Nephron (organoid): ENCODE data around the gene MAST2.

ENCODE experiments used
- H3K27ac Mint-ChIP-seq, 3 experiments: 2 replicates each; pipeline ENCODE4 v1.8.0; 2020; ENCODE audit warnings: mixed read lengths in 3 of 3, mild to moderate bottlenecking in 2 of 3, moderate library complexity in 1 of 3
- H3K27me3 Mint-ChIP-seq: 2 replicates; pipeline ENCODE4 v1.8.0; 2021; ENCODE audit warnings: low read depth, mild to moderate bottlenecking, moderate library complexity, mixed read lengths
- H3K36me3 Mint-ChIP-seq: 2 replicates; pipeline ENCODE4 v1.8.0; 2020; ENCODE audit warnings: low read depth, mixed read lengths
- H3K4me1 Mint-ChIP-seq: 2 replicates; pipeline ENCODE4 v1.8.0; 2020; ENCODE audit warnings: mixed read lengths
- H3K4me3 Mint-ChIP-seq, 3 experiments: 2 replicates each; pipeline ENCODE4 v1.8.0; 2020; ENCODE audit warnings: mild to moderate bottlenecking in 3 of 3, mixed read lengths in 3 of 3, moderate library complexity in 2 of 3
- H3K9me3 Mint-ChIP-seq: 2 replicates; pipeline ENCODE4 v1.8.0; 2020; ENCODE audit warnings: mixed read lengths
- CTCF ChIP-seq, 3 experiments: fragments of 200-600 bp; sonication (generic); IDR thresholded peaks; one replicate each; pipeline ENCODE4 v1.5.0; 2021; ENCODE audit warnings: antibody characterized with exemption in 3 of 3; ENCODE audit not compliant: unreplicated experiment in 3 of 3

Gene MAST2

DNA sequence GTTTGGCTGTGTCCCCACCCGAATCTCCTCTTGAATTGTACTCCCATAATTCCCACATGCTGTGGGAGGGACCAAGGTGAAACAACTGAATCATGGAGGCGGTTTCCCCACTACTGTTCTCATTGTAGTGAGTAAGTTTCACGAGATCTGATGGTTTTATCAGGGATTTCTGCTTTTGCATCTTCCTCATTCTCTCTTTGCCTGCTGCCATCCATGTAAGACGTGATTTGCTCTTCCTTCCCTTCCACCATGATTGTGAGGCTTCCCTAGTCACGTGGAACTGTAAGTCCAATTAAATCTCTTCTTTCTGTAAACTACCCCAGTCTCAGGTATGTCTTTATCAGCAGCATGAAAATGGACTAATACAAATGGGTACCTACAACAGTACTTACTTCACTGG is 255.5 kb downstream of the MAST2 start:
- Mint-ChIP-seq H3K9me3 (peaks cover 2% of the 10 kb centered on the region), H3K4me1 (no peaks in the 10 kb centered on the region), H3K27me3 (no peaks in the 10 kb centered on the region), H3K4me3 (no peak overlapping the region), H3K36me3 (peaks cover 83% of the 10 kb centered on the region), H3K27ac (no peak overlapping the region)
- TF ChIP-seq CTCF (IDR thresholded peaks at IDR 0.05; ENCODE audit: unreplicated experiment in 3 of 3), result no peak

- Mint-ChIP-seq H3K9me3 (peaks cover 2% of the 10 kb centered on the region), H3K4me1 (no peaks in the 10 kb centered on the region), H3K27ac (peak overlapping the region in 1 of 3 experiments; percentile 77), H3K4me3 (no peak overlapping the region), H3K27me3 (no peaks in the 10 kb centered on the region), H3K36me3 (peaks cover 72% of the 10 kb centered on the region)
- no peak for TF ChIP-seq CTCF (IDR thresholded peaks at IDR 0.05; ENCODE audit: unreplicated experiment in 3 of 3)
These were observed 257.7 kb downstream of the MAST2 start for GRCh38 chr1:46061146-46061545.

DNA sequence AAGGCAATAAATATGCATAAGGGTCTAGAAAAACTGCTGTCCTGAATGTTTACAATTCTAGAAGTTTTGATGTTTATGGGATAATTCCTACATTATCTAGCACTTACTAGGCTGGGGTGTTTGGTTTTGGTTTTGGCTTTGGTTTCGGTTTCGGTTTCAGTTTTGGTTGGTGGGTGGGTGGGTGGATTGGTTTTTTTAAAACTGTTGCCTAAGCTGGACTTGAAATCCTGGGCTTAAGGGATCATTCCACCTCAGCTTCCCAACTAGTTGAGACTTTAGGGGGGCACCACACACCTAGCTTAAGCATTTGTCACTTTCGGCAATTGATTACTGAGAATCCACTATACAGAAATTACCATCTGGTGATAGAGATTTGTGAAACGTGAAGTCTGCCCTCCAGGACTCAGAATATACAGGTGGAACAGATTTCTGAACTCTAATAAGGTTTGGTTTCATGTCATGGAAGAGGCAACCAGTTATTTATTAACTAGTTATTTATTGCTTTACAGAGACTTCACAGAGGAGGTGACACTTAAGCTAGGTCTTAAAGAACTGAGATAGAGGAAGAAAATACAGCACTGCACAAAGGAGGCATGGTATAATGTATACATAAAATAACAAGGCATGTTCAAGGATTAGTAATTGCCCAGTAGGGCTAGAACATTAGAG is 259.4 kb downstream of the MAST2 start:
- Mint-ChIP-seq H3K9me3 (peaks cover 2% of the 10 kb centered on the region), H3K27ac (peak overlapping the region in 2 of 3 experiments; percentile 3 to 84), H3K4me1 (no peaks in the 10 kb centered on the region), H3K4me3 (no peak overlapping the region), H3K27me3 (no peaks in the 10 kb centered on the region), H3K36me3 (peaks cover 60% of the 10 kb centered on the region)
- TF ChIP-seq CTCF (IDR thresholded peaks at IDR 0.05; ENCODE audit: unreplicated experiment in 3 of 3), result no peak

GRCh38 chr1:46064708-46065107 is 261.3 kb downstream of the MAST2 start:
- H3K4me3 Mint-ChIP-seq, result no peak overlapping the region
- no peak overlapping the region for H3K27ac Mint-ChIP-seq
- no peaks in the 10 kb centered on the region for H3K27me3 Mint-ChIP-seq
- no peak for TF ChIP-seq CTCF (IDR thresholded peaks at IDR 0.05; ENCODE audit: unreplicated experiment in 3 of 3)
- H3K36me3 Mint-ChIP-seq, result peaks cover 44% of the 10 kb centered on the region
- no peaks in the 10 kb centered on the region for H3K9me3 Mint-ChIP-seq
- no peaks in the 10 kb centered on the region for H3K4me1 Mint-ChIP-seq

- Mint-ChIP-seq H3K36me3 (peaks cover 40% of the 10 kb centered on the region), H3K4me3 (no peak overlapping the region), H3K27me3 (no peaks in the 10 kb centered on the region), H3K4me1 (no peaks in the 10 kb centered on the region), H3K27ac (peak overlapping the region in 2 of 3 experiments; percentile 19 to 80), H3K9me3 (no peaks in the 10 kb centered on the region)
- TF ChIP-seq CTCF (IDR thresholded peaks at IDR 0.05; ENCODE audit: unreplicated experiment in 3 of 3), result no peak
These were observed 262.0 kb downstream of the MAST2 start for GRCh38 chr1:46065405-46065804.

- Mint-ChIP-seq H3K27me3 (no peaks in the 10 kb centered on the region), H3K9me3 (no peaks in the 10 kb centered on the region)
- no peak for TF ChIP-seq CTCF (IDR thresholded peaks at IDR 0.05; ENCODE audit: unreplicated experiment in 3 of 3)
These were observed 264.2 kb downstream of the MAST2 start for GRCh38 chr1:46067652-46068051.

More at GRCh38 chr1:46067652-46068051, 264.2 kb downstream of the MAST2 start:
- H3K27ac Mint-ChIP-seq, result no peak overlapping the region
- no peak overlapping the region for H3K4me3 Mint-ChIP-seq
- no peaks in the 10 kb centered on the region for H3K4me1 Mint-ChIP-seq
- H3K36me3 Mint-ChIP-seq, result peaks cover 37% of the 10 kb centered on the region
